Measurements from ENCODE around the gene CXXC4. TPM values are rescaled to one million over a fixed set of nuclear protein-coding genes. Genes with fewer than 3 reads are reported as not detected.
A peak's percentile ranks its signal among the peaks of the same experiment; 100 is the strongest.

CXXC4 gene
- total RNA-seq (ENCODE audit: insufficient read depth, low replicate concordance): 9.6 TPM

DNA sequence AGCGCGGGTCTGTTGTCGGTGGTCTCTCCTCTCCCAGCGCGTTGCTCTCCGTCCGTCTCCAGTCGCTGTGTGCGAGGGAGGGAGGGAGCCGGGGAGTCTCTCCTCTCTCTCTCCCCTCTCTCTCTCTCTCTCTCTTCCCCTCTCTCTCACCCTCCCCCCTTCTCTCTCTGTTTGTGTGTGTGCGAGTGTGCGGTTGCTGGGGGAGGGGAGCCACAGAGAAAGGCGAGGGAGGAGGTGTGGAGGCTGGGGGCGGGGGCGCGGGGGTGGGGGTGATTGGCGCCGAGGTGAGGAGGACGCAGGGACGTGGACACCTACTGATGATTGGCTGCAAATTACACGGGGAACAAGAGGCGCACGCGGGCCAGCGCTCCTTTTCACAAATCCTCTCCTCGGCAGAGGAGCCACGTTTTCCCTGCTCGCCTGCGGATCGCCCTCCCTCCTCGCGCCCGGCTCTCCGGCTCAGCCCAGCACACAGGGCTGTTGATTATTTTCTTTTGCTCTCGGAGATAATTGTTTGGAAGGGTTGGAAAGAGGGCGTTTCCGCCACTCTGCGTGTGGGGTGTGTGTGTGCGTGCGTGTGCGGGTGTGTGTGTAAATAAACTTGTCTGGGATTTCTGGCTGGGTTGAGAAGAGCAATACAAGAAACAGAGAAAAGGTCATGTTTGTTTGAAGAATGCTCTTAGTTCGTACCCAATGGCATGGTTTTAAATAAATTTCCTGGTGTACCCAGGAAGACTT is at the start of gene CXXC4:
TSS of gene CXXC4 (minus strand) at position 73 of the 738 bp plus-strand sequence. CDS start 3,092 bp downstream, outside the sequence.
- DNase-seq (ENCODE audit: low spot score): peak; percentile 90

GRCh38 chr4:104533156-104533555 is 38.5 kb upstream of the CXXC4 start:
- DNase-seq (ENCODE audit: low spot score): no peak

- no peak for DNase-seq (ENCODE audit: low spot score)
Measured at GRCh38 chr4:104532677-104533076, 38.0 kb upstream of the CXXC4 start.

- DNase-seq (ENCODE audit: low spot score): peak; percentile 47
Measured at GRCh38 chr4:104531390-104531789, 36.7 kb upstream of the CXXC4 start.

DNA sequence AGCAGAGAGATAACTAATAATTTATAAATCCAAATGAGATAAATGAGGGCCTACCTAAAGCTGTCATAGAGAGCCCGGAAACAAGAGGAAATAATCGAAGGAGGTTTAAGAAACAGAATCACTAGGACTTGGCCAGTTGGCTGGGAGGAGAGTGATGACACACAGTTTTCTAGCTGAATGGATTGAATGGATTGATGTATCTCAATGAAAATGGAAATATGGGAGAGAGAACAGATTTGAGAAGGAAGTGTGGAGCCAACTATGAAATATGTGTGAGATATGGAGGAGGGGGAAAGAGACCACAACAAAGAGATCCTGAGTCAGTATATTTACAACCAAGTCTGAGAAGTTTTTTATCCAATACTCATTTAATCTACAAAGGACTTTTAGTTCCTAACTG is 35.7 kb upstream of the CXXC4 start:
- no peak for DNase-seq (ENCODE audit: low spot score)

DNA sequence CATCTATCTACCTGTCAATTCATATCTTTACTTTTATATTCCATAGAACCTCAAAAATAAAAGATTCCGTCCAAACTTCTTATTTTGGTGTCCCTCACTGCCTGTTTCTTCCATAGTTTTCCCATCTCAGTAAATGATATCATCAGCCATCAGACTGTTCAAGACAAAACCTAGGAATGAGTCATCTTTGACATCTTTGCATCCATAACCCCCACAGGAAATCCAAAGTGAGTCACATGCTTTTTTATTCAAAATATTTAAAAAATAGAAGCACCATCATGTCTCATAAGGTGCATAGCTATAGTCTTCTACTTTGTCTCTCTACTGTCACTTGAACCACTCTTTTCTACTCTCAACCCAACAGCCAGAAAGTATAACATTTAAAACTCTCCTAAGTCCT is 29.9 kb upstream of the CXXC4 start:
- DNase-seq (ENCODE audit: low spot score): no peak

- no peak for DNase-seq (ENCODE audit: low spot score)
Measured at GRCh38 chr4:104524026-104524425, 29.3 kb upstream of the CXXC4 start.

GRCh38 chr4:104519588-104519987 is 24.9 kb upstream of the CXXC4 start:
- DNase-seq (ENCODE audit: low spot score): no peak

- no peak for DNase-seq (ENCODE audit: low spot score)
Measured at GRCh38 chr4:104516884-104517283, 22.2 kb upstream of the CXXC4 start.

GRCh38 chr4:104508224-104508623 is 13.5 kb upstream of the CXXC4 start:
- DNase-seq (ENCODE audit: low spot score): no peak

DNA sequence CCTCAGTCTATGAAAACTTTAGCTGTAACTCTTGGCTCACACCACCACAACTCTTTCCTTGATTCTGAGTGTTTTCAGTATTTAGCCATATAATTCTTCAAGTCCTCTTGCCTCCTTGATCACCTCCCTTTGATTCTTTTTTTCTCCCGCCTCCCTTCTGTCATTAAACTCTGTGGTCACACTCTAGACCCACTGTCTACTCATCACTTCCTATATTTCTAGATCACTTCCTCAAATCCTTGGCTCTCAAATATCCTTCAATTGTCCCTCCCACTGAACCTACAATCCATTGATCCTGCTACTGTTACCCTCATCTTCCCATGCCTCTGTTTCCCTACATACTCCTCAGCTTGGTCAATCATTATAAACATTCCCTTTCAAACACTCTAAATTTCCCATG is 12.4 kb upstream of the CXXC4 start:
- DNase-seq (ENCODE audit: low spot score): no peak

- DNase-seq (ENCODE audit: low spot score): no peak
Measured at GRCh38 chr4:104504536-104504935, 9.8 kb upstream of the CXXC4 start.

- no peak for DNase-seq (ENCODE audit: low spot score)
Measured at GRCh38 chr4:104502471-104502870, 7.8 kb upstream of the CXXC4 start.

- DNase-seq (ENCODE audit: low spot score): peak; percentile 2
Measured at GRCh38 chr4:104501290-104501689, 6.6 kb upstream of the CXXC4 start.

DNA sequence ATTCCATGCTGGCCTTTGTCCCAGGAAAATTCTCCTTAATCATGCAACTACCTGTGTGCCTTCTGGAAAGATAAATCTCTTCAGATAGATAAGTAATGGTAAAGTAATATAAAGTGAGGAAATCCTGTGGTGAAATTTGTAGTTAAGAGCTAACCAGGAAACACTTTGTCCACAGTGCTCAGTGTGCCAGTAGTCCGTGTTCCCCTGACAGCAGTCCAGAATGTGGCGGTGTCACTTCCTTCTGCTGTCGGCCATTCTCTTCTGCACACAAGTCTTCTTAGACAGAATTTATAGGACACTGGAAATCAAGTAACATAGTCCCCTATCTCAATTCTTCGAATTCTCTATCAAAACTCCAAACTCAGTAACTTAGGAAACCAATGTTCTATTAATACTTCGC is 5.7 kb upstream of the CXXC4 start:
- DNase-seq (ENCODE audit: low spot score): no peak

DNA sequence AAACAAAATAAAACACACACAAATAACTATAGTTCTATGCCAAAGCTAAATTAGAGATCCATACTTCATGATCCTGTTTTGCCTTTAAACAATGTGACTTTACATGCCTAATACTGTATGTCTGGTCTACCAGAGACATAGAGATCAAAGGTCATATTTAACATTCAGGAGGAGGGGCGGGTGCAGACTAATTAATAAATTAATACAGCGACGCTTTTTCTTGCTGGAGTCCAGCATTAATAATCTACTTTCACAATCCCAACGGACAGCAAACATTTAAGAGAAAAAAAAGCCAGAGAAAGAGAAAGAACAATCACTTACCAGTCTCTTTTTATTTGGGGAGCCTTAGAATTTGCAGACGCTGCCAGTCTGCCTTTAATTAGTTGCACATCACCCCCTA is 509 bp downstream of the CXXC4 start:
- no peak for DNase-seq (ENCODE audit: low spot score)

GRCh38 chr4:104493081-104493831 is 1.4 kb downstream of the CXXC4 start:
- DNase-seq (ENCODE audit: low spot score): peak; percentile 3

DNA sequence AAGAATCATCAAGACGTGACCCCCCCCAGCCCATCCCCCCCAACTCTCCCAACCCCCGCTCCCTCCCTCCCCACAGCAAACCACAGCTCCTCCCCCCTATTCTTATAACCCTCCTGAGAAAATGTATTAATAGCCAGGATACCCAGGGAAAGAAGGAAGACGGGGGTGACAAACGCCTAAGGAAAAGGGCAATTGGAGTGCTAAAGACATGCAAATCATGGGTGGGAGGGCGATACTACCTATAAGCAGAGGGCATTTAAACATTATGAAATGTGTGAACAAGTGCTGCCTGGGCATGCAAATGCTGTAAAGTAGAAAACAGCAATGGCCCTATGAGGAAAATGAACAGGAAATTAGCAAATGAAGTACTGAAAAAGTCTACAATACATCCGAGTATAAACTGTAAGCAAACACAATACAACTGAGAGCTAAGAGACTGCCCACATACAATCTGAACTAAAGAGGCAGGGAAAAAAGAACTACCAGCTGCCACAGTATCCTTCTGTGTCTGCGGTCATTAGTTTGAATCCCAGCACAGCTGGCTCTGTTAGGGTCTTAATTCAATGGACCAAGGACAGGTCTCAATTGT is 2.4 kb downstream of the CXXC4 start:
- DNase-seq (ENCODE audit: low spot score): peak; percentile 52

DNA sequence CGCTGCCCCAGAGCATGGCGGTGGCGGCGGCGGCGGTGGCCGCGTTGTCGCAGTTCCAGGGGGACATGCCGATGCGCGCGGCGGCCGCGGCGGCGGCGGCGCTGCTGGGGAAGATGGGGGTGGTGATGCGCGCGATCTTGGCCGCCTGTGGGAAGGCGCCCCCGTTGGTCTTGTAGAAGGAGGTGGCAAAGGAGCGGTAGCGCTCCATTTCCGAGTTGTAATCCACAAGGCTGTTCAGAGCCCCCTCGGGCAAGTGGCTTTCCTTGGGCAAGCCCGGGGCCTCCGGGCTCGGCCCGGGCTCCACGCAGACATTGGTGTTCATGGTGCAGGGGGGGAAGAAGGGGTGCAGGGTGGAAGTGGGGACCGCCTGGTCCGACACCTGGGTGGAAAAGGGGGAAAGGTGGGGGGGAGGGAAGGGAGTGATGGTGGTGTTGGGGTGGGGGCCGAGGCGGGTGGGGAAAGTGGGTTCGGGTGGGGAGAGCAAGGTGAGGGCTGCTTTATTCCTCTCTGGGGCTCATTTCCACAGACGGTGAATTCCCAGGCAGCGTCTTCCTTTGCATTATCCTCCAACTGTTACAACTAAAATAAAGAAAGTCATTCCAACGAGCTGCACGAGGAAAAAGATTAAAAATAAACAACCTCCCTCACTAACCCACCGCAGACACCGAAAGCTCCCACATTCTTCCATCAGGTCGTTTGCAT is 3.1 kb downstream of the CXXC4 start:
- peak; percentile 52 for DNase-seq (ENCODE audit: low spot score)

DNA sequence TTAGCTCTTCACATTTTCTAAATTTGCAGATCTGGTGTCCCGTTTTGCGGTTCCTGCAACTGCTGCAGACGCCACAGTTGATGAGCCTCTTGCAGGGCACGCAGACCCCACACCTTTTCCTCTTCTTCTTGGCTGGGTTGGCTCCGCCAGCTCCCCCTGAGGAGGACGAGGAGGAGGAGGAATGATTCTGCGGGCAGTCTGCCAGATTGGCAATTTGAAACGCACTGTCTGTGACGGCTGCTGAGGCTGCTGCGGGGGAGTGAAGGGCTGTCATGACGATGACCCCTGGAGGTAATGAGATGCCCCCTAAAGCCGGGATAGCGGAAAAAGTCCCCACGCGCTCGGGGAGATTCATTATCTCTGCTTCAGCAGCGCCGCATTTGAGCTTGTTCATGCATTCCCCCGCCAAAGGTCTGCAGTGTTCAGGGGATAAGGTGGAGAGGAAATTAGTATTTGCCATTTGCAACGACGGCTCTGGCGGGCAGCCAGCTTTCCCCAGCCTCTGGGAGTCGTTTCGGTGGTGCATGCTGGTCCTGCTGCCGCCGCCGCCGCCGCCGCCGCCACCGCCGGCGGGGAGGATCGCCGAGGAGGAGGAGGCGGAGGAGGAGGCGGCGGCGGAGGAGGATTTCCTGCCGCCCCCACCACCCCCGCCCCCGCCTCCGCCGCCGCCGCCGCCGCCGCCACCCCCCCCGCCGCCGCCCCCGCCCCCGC is 3.8 kb downstream of the CXXC4 start:
- DNase-seq (ENCODE audit: low spot score): peak; percentile 76

DNA sequence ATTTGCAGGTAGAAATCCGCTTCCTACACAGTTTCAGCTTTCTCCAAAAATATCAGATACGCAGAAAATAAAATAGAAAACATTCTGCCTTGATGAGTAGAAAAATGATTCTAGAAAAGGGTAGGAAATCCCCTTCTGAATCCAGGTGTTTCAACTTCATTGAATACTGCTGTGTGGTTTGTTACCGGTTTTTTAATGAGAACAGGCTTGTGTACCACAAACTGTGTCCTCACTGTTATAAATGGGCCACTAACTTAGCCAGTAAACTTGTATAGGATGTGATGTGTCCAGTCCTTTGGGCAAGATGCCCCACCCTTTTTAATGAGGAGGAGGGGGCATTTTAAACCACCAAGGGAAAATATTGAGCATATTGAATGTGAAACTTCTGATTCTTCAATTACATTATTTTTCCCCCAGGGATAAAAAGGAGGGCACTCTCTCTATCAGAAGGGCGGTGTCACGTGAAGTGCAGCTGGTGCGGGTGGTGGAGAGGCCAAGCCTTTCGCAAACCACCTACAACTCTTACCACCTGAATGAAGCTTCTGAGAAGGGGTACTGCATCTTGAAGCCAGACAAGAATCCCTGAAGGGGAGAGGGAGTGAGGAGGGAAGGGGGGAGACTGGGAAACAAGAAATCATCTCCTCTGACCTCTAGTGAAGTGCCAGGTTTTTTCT is 4.5 kb downstream of the CXXC4 start:
- DNase-seq (ENCODE audit: low spot score): no peak

All from umbilical cord (tissue), 2 donors.